Progenitor cell of endocrine pancreas (in vitro differentiated cells): Measurements from ENCODE around the gene TP53I11. TPM values are rescaled to one million over a fixed set of nuclear protein-coding genes. Genes with fewer than 3 reads are reported as not detected.
A peak's percentile ranks its signal among the peaks of the same experiment; 100 is the strongest.

ENCODE experiments used
- DNase-seq: peaks from one replicate; pipeline ENCODE4 v3.0.0; 2021; ENCODE audit warnings: low spot score; ENCODE audit not compliant: unreplicated experiment
- H3K27ac Mint-ChIP-seq: 2 replicates; pipeline ENCODE4 v1.8.0; 2021; ENCODE audit warnings: mild to moderate bottlenecking, moderate library complexity, mixed read lengths
- H3K27me3 Mint-ChIP-seq: 2 replicates; pipeline ENCODE4 v1.8.0; 2021; ENCODE audit warnings: mixed read lengths
- H3K36me3 Mint-ChIP-seq: 2 replicates; pipeline ENCODE4 v1.8.0; 2022; ENCODE audit warnings: mixed read lengths; ENCODE audit not compliant: insufficient read depth
- H3K4me1 Mint-ChIP-seq: 2 replicates; pipeline ENCODE4 v1.8.0; 2021; ENCODE audit warnings: low read depth, mixed read lengths
- H3K4me3 Mint-ChIP-seq: 2 replicates; pipeline ENCODE4 v1.8.0; 2021; ENCODE audit warnings: low read depth, mild to moderate bottlenecking, moderate library complexity, mixed read lengths
- H3K9me3 Mint-ChIP-seq: 2 replicates; pipeline ENCODE4 v1.8.0; 2021; ENCODE audit warnings: low read depth, mixed read lengths
- CTCF ChIP-seq: fragments of 200-600 bp; sonication (generic); IDR thresholded peaks from one replicate; pipeline ENCODE4 v1.5.0; 2021; ENCODE audit warnings: antibody characterized with exemption, mild to moderate bottlenecking; ENCODE audit not compliant: unreplicated experiment
- total RNA-seq: library from RNA; stranded (reverse); gene quantifications from 2 replicates; pipeline ENCODE4 v1.2.1, GENCODE V29; 2021

TP53I11 gene
- total RNA-seq, 1 donor from 2014 or later = 82.8 TPM

GRCh38 chr11:44913502-44913901 lies 37.2 kb downstream of the TP53I11 start:
- Mint-ChIP-seq H3K4me1 (peaks cover 5% of the 10 kb centered on the region), H3K27me3 (no peaks in the 10 kb centered on the region), H3K9me3 (no peaks in the 10 kb centered on the region), H3K36me3 (no peaks in the 10 kb centered on the region), H3K27ac (no peak overlapping the region), H3K4me3 (no peak overlapping the region)
- DNase-seq = no peak
- no peak for TF ChIP-seq CTCF

- no peak overlapping the region for H3K4me3 Mint-ChIP-seq
- no peak for DNase-seq
These were observed 38.3 kb downstream of the TP53I11 start for GRCh38 chr11:44912270-44912987.

GRCh38 chr11:44911029-44911814 lies 39.5 kb downstream of the TP53I11 start:
- no peak overlapping the region for H3K27ac Mint-ChIP-seq
- H3K4me3 Mint-ChIP-seq = no peak overlapping the region
- peaks cover 5% of the 10 kb centered on the region for H3K4me1 Mint-ChIP-seq
- no peaks in the 10 kb centered on the region for H3K36me3 Mint-ChIP-seq
- H3K9me3 Mint-ChIP-seq = no peaks in the 10 kb centered on the region
- peak; percentile 89 for TF ChIP-seq CTCF
- peak; percentile 88 for DNase-seq
- H3K27me3 Mint-ChIP-seq = no peaks in the 10 kb centered on the region

More at GRCh38 chr11:44912270-44912987, 38.3 kb downstream of the TP53I11 start:
- no peaks in the 10 kb centered on the region for H3K36me3 Mint-ChIP-seq
- no peaks in the 10 kb centered on the region for H3K9me3 Mint-ChIP-seq
- no peaks in the 10 kb centered on the region for H3K27me3 Mint-ChIP-seq
- peak overlapping the region; percentile 90 for H3K27ac Mint-ChIP-seq
- H3K4me1 Mint-ChIP-seq = peaks cover 5% of the 10 kb centered on the region
- no peak for TF ChIP-seq CTCF

GRCh38 chr11:44910591-44910990 lies 40.1 kb downstream of the TP53I11 start:
- DNase-seq = no peak
- Mint-ChIP-seq H3K4me3 (no peak overlapping the region), H3K4me1 (peaks cover 5% of the 10 kb centered on the region), H3K27me3 (no peaks in the 10 kb centered on the region), H3K27ac (no peak overlapping the region), H3K36me3 (no peaks in the 10 kb centered on the region), H3K9me3 (no peaks in the 10 kb centered on the region)
- no peak for TF ChIP-seq CTCF

GRCh38 chr11:44909557-44909956 lies 41.1 kb downstream of the TP53I11 start:
- no peak for TF ChIP-seq CTCF
- DNase-seq = no peak
- H3K36me3 Mint-ChIP-seq = no peaks in the 10 kb centered on the region
- no peaks in the 10 kb centered on the region for H3K27me3 Mint-ChIP-seq
- H3K4me1 Mint-ChIP-seq = peaks cover 5% of the 10 kb centered on the region
- no peak overlapping the region for H3K27ac Mint-ChIP-seq
- no peak overlapping the region for H3K4me3 Mint-ChIP-seq
- no peaks in the 10 kb centered on the region for H3K9me3 Mint-ChIP-seq
